KOPT-K1 (cell line): ENCODE results near the gene TMEM61.

Source experiments
- H3K27ac ChIP-seq: fragments of 200-600 bp; sonication (generic); 2 replicates; pipeline ENCODE4 v1.5.1; 2016; ENCODE audit warnings: antibody characterized with exemption, mild to moderate bottlenecking, low read depth, low read length; ENCODE audit not compliant: poor library complexity, severe bottlenecking
- H3K36me3 ChIP-seq: fragments of 200-600 bp; sonication (generic); 2 replicates; pipeline ENCODE4 v1.5.1; 2017; ENCODE audit warnings: antibody characterized with exemption, mild to moderate bottlenecking, low read length, moderate library complexity; ENCODE audit not compliant: insufficient read depth
- H3K9me3 ChIP-seq: fragments of 200-600 bp; sonication (generic); 2 replicates; pipeline ENCODE4 v1.5.1; 2017; ENCODE audit warnings: antibody characterized with exemption, low read length, mild to moderate bottlenecking; ENCODE audit not compliant: insufficient read depth, poor library complexity, severe bottlenecking

Gene TMEM61

GRCh38 chr1:54987919-54988705, 7.7 kb downstream of the TMEM61 start:
- Histone ChIP-seq H3K36me3 (no peaks in the 10 kb centered on the region), H3K27ac (no peak overlapping the region), H3K9me3 (no peaks in the 10 kb centered on the region)

GRCh38 chr1:54988975-54989374, 8.5 kb downstream of the TMEM61 start:
- Histone ChIP-seq H3K9me3 (no peaks in the 10 kb centered on the region), H3K27ac (no peak overlapping the region), H3K36me3 (no peaks in the 10 kb centered on the region)

- Histone ChIP-seq H3K36me3 (no peaks in the 10 kb centered on the region), H3K27ac (no peak overlapping the region), H3K9me3 (no peaks in the 10 kb centered on the region)
Measured at GRCh38 chr1:54989473-54989872, 9.0 kb downstream of the TMEM61 start.

GRCh38 chr1:54989968-54990810, 9.8 kb downstream of the TMEM61 start:
- Histone ChIP-seq H3K36me3 (no peaks in the 10 kb centered on the region), H3K27ac (no peak overlapping the region), H3K9me3 (no peaks in the 10 kb centered on the region)

GRCh38 chr1:54990916-54991315, 10.5 kb downstream of the TMEM61 start:
- no peaks in the 10 kb centered on the region for H3K9me3 ChIP-seq
- no peaks in the 10 kb centered on the region for H3K36me3 ChIP-seq
- no peak overlapping the region for H3K27ac ChIP-seq

- Histone ChIP-seq H3K36me3 (no peaks in the 10 kb centered on the region), H3K27ac (no peak overlapping the region), H3K9me3 (no peaks in the 10 kb centered on the region)
Measured at GRCh38 chr1:54991939-54992338, 11.5 kb downstream of the TMEM61 start.

GRCh38 chr1:54993140-54993539, 12.7 kb downstream of the TMEM61 start:
- no peaks in the 10 kb centered on the region for H3K36me3 ChIP-seq
- H3K27ac ChIP-seq: no peak overlapping the region
- H3K9me3 ChIP-seq: no peaks in the 10 kb centered on the region

GRCh38 chr1:54994355-54994990, 14.0 kb downstream of the TMEM61 start:
- Histone ChIP-seq H3K9me3 (no peaks in the 10 kb centered on the region), H3K36me3 (no peaks in the 10 kb centered on the region), H3K27ac (no peak overlapping the region)

- Histone ChIP-seq H3K27ac (no peak overlapping the region), H3K9me3 (no peaks in the 10 kb centered on the region), H3K36me3 (no peaks in the 10 kb centered on the region)
Measured at GRCh38 chr1:54995013-54995760, 14.8 kb downstream of the TMEM61 start.

- H3K36me3 ChIP-seq: no peaks in the 10 kb centered on the region
- H3K9me3 ChIP-seq: no peaks in the 10 kb centered on the region
- no peak overlapping the region for H3K27ac ChIP-seq
Measured at GRCh38 chr1:54995835-54996234, 15.4 kb downstream of the TMEM61 start.

- Histone ChIP-seq H3K9me3 (no peaks in the 10 kb centered on the region), H3K27ac (no peak overlapping the region), H3K36me3 (no peaks in the 10 kb centered on the region)
Measured at GRCh38 chr1:54996359-54996868, 16.0 kb downstream of the TMEM61 start.

GRCh38 chr1:54996869-54997710, 16.7 kb downstream of the TMEM61 start:
- Histone ChIP-seq H3K27ac (no peak overlapping the region), H3K9me3 (no peaks in the 10 kb centered on the region), H3K36me3 (no peaks in the 10 kb centered on the region)

GRCh38 chr1:54997711-54997986, 17.2 kb downstream of the TMEM61 start:
- Histone ChIP-seq H3K27ac (no peak overlapping the region), H3K36me3 (no peaks in the 10 kb centered on the region), H3K9me3 (no peaks in the 10 kb centered on the region)

GRCh38 chr1:54998100-54998499, 17.7 kb downstream of the TMEM61 start:
- no peaks in the 10 kb centered on the region for H3K36me3 ChIP-seq
- no peaks in the 10 kb centered on the region for H3K9me3 ChIP-seq
- H3K27ac ChIP-seq: no peak overlapping the region
